Osteocyte (in vitro differentiated cells): ENCODE measurements around the gene SLC22A23. TPM values are rescaled to one million over a fixed set of nuclear protein-coding genes. Genes with fewer than 3 reads are reported as not detected.
"Not testable (repeated sequence)": the region's sequence is repeated elsewhere in the genome, so short reads cannot be mapped to it uniquely, and the experiment has no call there.

Source experiments
- DNase-seq: peaks from one replicate; pipeline ENCODE4 v3.0.0; 2021; ENCODE audit warnings: mixed read lengths; ENCODE audit not compliant: unreplicated experiment; ENCODE audit errors: extremely low spot score
- H3K27ac Mint-ChIP-seq: one replicate; pipeline ENCODE4 v1.8.0; 2021; ENCODE audit warnings: mild to moderate bottlenecking, mixed read lengths; ENCODE audit not compliant: unreplicated experiment
- H3K27me3 Mint-ChIP-seq: one replicate; pipeline ENCODE4 v1.8.0; 2021; ENCODE audit warnings: mixed read lengths; ENCODE audit not compliant: unreplicated experiment
- H3K36me3 Mint-ChIP-seq: one replicate; pipeline ENCODE4 v1.8.0; 2021; ENCODE audit warnings: mixed read lengths; ENCODE audit not compliant: unreplicated experiment
- H3K4me1 Mint-ChIP-seq: one replicate; pipeline ENCODE4 v1.8.0; 2021; ENCODE audit warnings: mixed read lengths; ENCODE audit not compliant: unreplicated experiment
- H3K4me3 Mint-ChIP-seq: one replicate; pipeline ENCODE4 v1.8.0; 2021; ENCODE audit warnings: mild to moderate bottlenecking, moderate library complexity, mixed read lengths; ENCODE audit not compliant: unreplicated experiment
- H3K9me3 Mint-ChIP-seq: one replicate; pipeline ENCODE4 v1.8.0; 2021; ENCODE audit warnings: mixed read lengths; ENCODE audit not compliant: unreplicated experiment
- CTCF ChIP-seq: fragments of 200-600 bp; sonication (generic); IDR thresholded peaks from 2 replicates; pipeline ENCODE4 v1.5.0; 2021; ENCODE audit warnings: antibody characterized with exemption, mild to moderate bottlenecking, moderate library complexity
- total RNA-seq: library from RNA; stranded (reverse); gene quantifications from 2 replicates; pipeline ENCODE4 v1.2.1, GENCODE V29; 2021

SLC22A23 gene
- total RNA-seq, 1 donor from 2014 or later: 10.4 TPM

DNA sequence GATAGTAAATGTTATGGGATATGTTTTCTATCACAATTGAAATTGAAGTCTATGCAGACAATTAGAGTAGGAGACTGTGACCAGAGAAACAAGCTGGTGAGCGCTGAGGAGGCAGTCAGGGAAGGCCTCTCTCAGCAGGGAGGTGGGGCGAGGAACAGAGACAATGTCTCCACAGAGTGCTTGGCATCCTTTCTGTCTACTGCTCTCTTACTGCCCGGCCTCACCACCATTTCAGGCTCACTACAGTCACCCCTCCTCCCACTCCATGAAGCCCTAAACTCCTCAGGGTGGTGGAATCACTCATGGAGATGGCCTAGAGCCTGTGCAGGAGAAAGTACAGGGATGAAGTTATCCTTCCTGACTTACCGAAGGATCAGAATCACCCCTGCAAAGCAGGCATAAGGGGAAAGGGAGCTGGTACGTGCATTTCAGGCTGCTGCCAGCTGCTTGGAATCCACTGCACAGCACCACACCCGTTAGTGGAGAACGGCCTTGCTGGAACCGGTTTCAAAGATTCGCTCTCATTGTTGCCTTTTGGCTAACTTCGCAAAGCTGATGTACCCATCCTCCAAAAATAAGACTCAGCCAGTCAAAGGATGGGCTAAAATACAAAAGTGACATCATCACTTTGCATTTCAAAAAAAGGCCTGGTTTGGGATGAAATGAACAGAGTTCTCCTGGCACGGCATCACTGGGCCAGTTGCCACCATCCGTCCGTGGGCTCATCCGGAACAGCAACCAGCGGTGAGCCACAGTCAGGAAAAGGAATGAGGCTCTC lies 67.3 kb downstream of the SLC22A23 start:
- Mint-ChIP-seq H3K36me3 (peaks cover 3% of the 10 kb centered on the region), H3K9me3 (no peaks in the 10 kb centered on the region), H3K4me3 (no peak overlapping the region), H3K4me1 (peaks cover 13% of the 10 kb centered on the region), H3K27ac (no peak overlapping the region), H3K27me3 (no peaks in the 10 kb centered on the region)
- DNase-seq: no peak
- no peak for TF ChIP-seq CTCF

- H3K4me1 Mint-ChIP-seq: peaks cover 9% of the 10 kb centered on the region
- no peak for DNase-seq
- H3K27me3 Mint-ChIP-seq: no peaks in the 10 kb centered on the region
- H3K4me3 Mint-ChIP-seq: no peak overlapping the region
- no peak overlapping the region for H3K27ac Mint-ChIP-seq
- H3K9me3 Mint-ChIP-seq: no peaks in the 10 kb centered on the region
- TF ChIP-seq CTCF: no peak
- H3K36me3 Mint-ChIP-seq: peaks cover 3% of the 10 kb centered on the region
Measured at GRCh38 chr6:3388786-3389185, 68.1 kb downstream of the SLC22A23 start.

DNA sequence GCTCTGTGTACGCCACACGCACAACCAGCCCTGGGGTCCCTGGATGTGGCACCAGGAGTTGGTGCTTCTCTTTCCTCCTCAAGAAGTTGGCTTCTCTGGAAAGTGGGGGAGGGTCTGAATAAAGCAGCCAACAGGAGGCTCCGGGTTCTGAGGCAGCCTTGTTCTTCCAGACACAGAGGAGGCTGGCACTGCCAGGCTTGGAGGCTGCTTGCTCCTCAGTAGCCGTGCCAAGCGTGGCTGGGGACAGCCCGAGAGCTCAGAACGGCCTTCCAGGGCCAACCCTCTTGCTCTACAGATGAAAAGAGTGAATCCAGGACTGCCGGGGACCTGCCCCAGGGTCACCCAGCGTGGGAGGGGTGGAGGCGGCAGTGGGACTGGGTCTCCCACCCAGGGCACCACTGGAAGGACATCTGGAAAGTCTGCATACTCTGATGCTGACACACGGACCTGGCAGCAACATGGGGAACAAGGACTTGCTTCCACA lies 70.4 kb downstream of the SLC22A23 start:
- Mint-ChIP-seq H3K27ac (no peak overlapping the region), H3K4me3 (no peak overlapping the region), H3K9me3 (peaks cover 3% of the 10 kb centered on the region), H3K36me3 (peaks cover 3% of the 10 kb centered on the region), H3K27me3 (no peaks in the 10 kb centered on the region), H3K4me1 (peaks cover 6% of the 10 kb centered on the region)
- no peak for TF ChIP-seq CTCF
- DNase-seq: no peak

GRCh38 chr6:3385660-3386151 lies 71.1 kb downstream of the SLC22A23 start:
- Mint-ChIP-seq H3K4me3 (no peak overlapping the region), H3K27ac (no peak overlapping the region), H3K36me3 (peaks cover 3% of the 10 kb centered on the region), H3K4me1 (peaks cover 6% of the 10 kb centered on the region), H3K9me3 (peaks cover 3% of the 10 kb centered on the region), H3K27me3 (no peaks in the 10 kb centered on the region)
- TF ChIP-seq CTCF: no peak
- DNase-seq: no peak

- not testable (repeated sequence) for H3K36me3 Mint-ChIP-seq, H3K27ac Mint-ChIP-seq, H3K4me1 Mint-ChIP-seq, H3K9me3 Mint-ChIP-seq, H3K4me3 Mint-ChIP-seq, H3K27me3 Mint-ChIP-seq, DNase-seq
Measured at GRCh38 chr6:3385181-3385580, 71.7 kb downstream of the SLC22A23 start.
